SU-DHL-6 (cell line): ENCODE measurements around the gene COPZ1.
A peak's percentile ranks its signal among the peaks of the same experiment; 100 is the strongest.

Experiments
- H2AFZ ChIP-seq: fragments of 200-600 bp; sonication (generic); 2 replicates; pipeline ENCODE4 v1.6.1; 2014; ENCODE audit warnings: low read depth, mild to moderate bottlenecking, moderate library complexity, mixed read lengths, antibody characterized with exemption, low read length; ENCODE audit not compliant: severe bottlenecking
- H3F3A ChIP-seq: fragments of 200-600 bp; shearing (Covaris generic); 2 replicates; pipeline ENCODE4 v1.6.0; 2016; ENCODE audit warnings: antibody characterized with exemption, mild to moderate bottlenecking; ENCODE audit not compliant: insufficient read depth
- H3K27ac ChIP-seq: fragments of 200-600 bp; sonication (generic); 2 replicates; pipeline ENCODE4 v1.5.1; 2016; ENCODE audit warnings: low read depth, mild to moderate bottlenecking, low read length, moderate library complexity, mixed read lengths
- H3K27me3 ChIP-seq: fragments of 200-600 bp; sonication (generic), shearing (Covaris generic); 2 replicates; pipeline ENCODE4 v1.6.0; 2014; ENCODE audit warnings: mild to moderate bottlenecking, low read length
- H3K36me3 ChIP-seq: fragments of 200-600 bp; sonication (generic); 2 replicates; pipeline ENCODE4 v1.6.1; 2014; ENCODE audit warnings: mild to moderate bottlenecking, low read length, mixed read lengths
- H3K4me2 ChIP-seq: fragments of 300-600, 200-600 bp; shearing (Covaris generic), sonication (generic); 2 replicates; pipeline ENCODE4 v1.6.0; 2014; ENCODE audit warnings: low read length, low read depth, mild to moderate bottlenecking; ENCODE audit not compliant: poor library complexity, severe bottlenecking
- H3K4me3 ChIP-seq: fragments of 200-600 bp; sonication (generic); 2 replicates; pipeline ENCODE4 v1.5.1; 2014; ENCODE audit warnings: antibody characterized with exemption, low read length, mild to moderate bottlenecking, mixed read lengths; ENCODE audit not compliant: insufficient read depth, poor library complexity, severe bottlenecking
- H3K79me2 ChIP-seq: fragments of 200-600 bp; sonication (generic); 2 replicates; pipeline ENCODE4 v1.6.1; 2014; ENCODE audit warnings: mild to moderate bottlenecking, low read length, moderate library complexity; ENCODE audit not compliant: insufficient read depth
- H3K9ac ChIP-seq: fragments of 200-600 bp; sonication (generic); 2 replicates; pipeline ENCODE4 v1.7.0; 2014; ENCODE audit warnings: mild to moderate bottlenecking, low read length
- H3K9me2 ChIP-seq: fragments of 200-600 bp; sonication (generic); replicated peaks from 2 replicates; pipeline ENCODE4 v1.6.1; 2014; ENCODE audit warnings: low read length; ENCODE audit not compliant: insufficient read depth
- H3K9me3 ChIP-seq: fragments of 200-600 bp; sonication (generic); 2 replicates; pipeline ENCODE4 v1.6.1; 2014; ENCODE audit warnings: low read length, mixed read lengths; ENCODE audit not compliant: insufficient read depth
- H4K20me1 ChIP-seq: fragments of 200-600 bp; sonication (generic); 2 replicates; pipeline ENCODE4 v1.6.1; 2014; ENCODE audit warnings: low read depth, mild to moderate bottlenecking, antibody characterized with exemption, low read length, moderate library complexity, mixed read lengths
- EZH2phosphoT487 ChIP-seq: fragments of 200-600 bp; sonication (generic), shearing (Covaris generic); conservative IDR thresholded peaks from 2 replicates; pipeline ENCODE4 v1.6.1; 2018; ENCODE audit warnings: mild to moderate bottlenecking, antibody characterized with exemption, low read length, moderate library complexity, mixed read lengths
- TF ChIP-seq, protein P1 (sequence below): fragments of 200-600 bp; sonication (generic); IDR thresholded peaks from one replicate; pipeline ENCODE4 v1.5.1; 2017; ENCODE audit warnings: antibody characterized with exemption, mild to moderate bottlenecking, low read length, moderate library complexity; ENCODE audit not compliant: insufficient read depth, poor library complexity, severe bottlenecking

Gene COPZ1

DNA sequence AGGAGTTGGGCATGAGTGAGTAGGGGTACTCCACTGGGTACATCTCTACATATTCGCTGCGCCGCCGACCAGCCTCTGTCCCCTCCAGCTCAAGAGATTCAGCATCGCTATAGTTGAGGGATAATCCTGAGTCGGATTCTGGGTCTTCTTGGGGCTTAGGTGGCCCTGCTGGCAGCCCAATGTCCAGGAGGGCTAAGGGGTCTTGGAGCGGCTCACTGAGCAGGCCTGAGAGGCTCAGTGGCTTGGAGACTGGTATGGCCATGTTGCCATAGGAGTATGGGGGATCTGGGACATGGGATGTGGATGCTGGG is 32.0 kb upstream of the COPZ1 start:
- no peaks in the 10 kb centered on the region for H3K9me2 ChIP-seq

DNA sequence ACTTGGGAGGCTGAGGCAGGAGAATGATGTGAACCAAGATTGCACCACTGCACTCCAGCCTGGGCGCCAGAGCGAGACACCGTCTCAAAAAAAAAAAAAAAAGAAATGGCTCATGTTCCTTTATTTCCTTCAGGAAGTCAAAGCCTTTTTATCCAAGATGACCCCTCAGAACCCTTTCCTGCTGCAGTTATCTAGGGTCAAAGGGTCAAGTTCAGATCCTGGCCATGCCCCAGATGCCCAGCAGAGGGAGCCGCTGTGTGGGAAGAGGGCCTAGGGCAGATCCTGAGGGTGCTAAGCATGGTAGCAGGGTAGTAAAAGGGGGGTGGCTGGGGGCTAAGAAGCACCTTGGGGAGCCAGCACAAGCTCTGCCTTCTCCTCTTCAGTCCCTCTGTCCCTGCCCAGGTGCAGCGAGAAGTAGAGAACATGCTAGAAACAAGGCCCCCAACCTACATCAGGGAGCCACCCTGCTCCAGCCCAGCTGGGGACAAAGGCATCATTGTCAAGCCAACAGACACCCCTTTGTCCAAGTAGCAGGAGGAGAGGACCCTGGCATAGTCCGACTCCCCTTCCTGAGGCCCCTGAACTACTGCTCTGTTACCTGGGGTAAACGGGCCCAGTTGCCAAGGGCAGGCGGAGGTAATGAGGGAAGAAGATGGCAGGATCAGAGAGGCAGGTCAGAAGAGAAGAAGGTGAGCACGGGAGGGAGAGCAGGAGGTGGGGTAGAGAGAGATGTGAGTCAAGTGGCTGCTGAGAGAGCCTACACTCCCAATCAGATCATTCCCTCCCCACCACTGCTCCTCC is 30.6 kb upstream of the COPZ1 start:
- Histone ChIP-seq H3K9me3 (no peaks in the 10 kb centered on the region), H3K9ac (no peak overlapping the region), H3K36me3 (no peaks in the 10 kb centered on the region), H3K9me2 (no peaks in the 10 kb centered on the region), H3K27me3 (no peaks in the 10 kb centered on the region), H3K79me2 (no peaks in the 10 kb centered on the region), H3F3A (peaks cover 16% of the 10 kb centered on the region), H3K4me2 (no peak overlapping the region), H2AFZ (no peak overlapping the region), H3K4me3 (no peak overlapping the region), H3K27ac (no peak overlapping the region), H4K20me1 (no peaks in the 10 kb centered on the region)
- no peak for TF ChIP-seq EZH2phosphoT487
- TF ChIP-seq, protein P1, sequence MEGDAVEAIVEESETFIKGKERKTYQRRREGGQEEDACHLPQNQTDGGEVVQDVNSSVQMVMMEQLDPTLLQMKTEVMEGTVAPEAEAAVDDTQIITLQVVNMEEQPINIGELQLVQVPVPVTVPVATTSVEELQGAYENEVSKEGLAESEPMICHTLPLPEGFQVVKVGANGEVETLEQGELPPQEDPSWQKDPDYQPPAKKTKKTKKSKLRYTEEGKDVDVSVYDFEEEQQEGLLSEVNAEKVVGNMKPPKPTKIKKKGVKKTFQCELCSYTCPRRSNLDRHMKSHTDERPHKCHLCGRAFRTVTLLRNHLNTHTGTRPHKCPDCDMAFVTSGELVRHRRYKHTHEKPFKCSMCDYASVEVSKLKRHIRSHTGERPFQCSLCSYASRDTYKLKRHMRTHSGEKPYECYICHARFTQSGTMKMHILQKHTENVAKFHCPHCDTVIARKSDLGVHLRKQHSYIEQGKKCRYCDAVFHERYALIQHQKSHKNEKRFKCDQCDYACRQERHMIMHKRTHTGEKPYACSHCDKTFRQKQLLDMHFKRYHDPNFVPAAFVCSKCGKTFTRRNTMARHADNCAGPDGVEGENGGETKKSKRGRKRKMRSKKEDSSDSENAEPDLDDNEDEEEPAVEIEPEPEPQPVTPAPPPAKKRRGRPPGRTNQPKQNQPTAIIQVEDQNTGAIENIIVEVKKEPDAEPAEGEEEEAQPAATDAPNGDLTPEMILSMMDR, result peak; percentile 88

More for the DNA sequence above, 32.0 kb upstream of the COPZ1 start:
- Histone ChIP-seq H3K79me2 (no peaks in the 10 kb centered on the region), H2AFZ (no peak overlapping the region), H4K20me1 (no peaks in the 10 kb centered on the region), H3K9ac (no peak overlapping the region), H3K4me2 (no peak overlapping the region), H3F3A (peaks cover 31% of the 10 kb centered on the region), H3K27ac (no peak overlapping the region), H3K27me3 (no peaks in the 10 kb centered on the region), H3K9me3 (no peaks in the 10 kb centered on the region), H3K36me3 (peaks cover 2% of the 10 kb centered on the region; the same call in 1 of the 2 replicates), H3K4me3 (no peak overlapping the region)
- no peak for TF ChIP-seq EZH2phosphoT487
- TF ChIP-seq, protein P1, result no peak

DNA sequence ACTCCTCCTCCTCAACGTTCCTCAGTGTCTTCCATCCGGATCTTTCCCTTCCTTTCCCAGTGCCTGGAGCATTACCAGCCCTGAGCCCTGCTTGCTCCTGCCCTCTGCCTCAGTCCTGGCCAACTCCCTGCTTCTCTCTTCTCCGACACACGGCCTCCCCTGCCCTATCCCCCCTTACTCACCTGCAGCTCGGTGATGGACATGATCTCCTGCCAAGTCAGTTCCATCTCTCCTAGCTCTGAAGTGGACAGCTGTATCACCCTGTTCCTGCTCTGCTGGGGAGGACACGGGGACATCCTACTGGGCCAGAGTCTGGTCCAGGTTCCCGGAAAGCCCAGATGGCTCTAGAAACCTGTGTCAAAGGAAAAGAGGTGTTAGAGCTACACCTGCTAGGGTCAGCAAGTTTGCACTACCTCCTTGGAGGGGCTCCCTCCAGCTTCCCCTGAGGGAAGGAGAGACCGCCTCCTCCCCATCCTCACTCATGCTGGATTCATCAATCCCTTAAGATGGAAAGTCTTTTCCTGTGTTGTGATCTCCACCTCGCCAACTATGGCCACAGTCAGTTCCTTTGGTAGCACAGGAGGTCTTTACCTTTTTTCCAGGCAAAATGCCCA is 29.9 kb upstream of the COPZ1 start:
- no peak overlapping the region for H3K4me3 ChIP-seq
- no peak overlapping the region for H2AFZ ChIP-seq
- no peaks in the 10 kb centered on the region for H3K36me3 ChIP-seq
- no peaks in the 10 kb centered on the region for H4K20me1 ChIP-seq
- no peak overlapping the region for H3K27ac ChIP-seq
- H3F3A ChIP-seq, result peaks cover 9% of the 10 kb centered on the region; the same call in 1 of the 2 replicates
- no peaks in the 10 kb centered on the region for H3K79me2 ChIP-seq
- TF ChIP-seq EZH2phosphoT487, result no peak
- TF ChIP-seq, protein P1, result no peak
- H3K9me2 ChIP-seq, result no peaks in the 10 kb centered on the region
- H3K4me2 ChIP-seq, result no peak overlapping the region
- H3K9me3 ChIP-seq, result no peaks in the 10 kb centered on the region
- H3K27me3 ChIP-seq, result no peaks in the 10 kb centered on the region
- no peak overlapping the region for H3K9ac ChIP-seq
